A549 (cell line): ENCODE results near the gene PPP2R2D. TPM values are rescaled to one million over a fixed set of nuclear protein-coding genes. Genes with fewer than 3 reads are reported as not detected.

Source experiments
- ATAC-seq, 2 experiments: fragments of 200-7000 bp in 1 of 2; fragments of >200 bp in 1 of 2; cut with Nextera tagmentation in 1 of 2; cut with Tn5 transposase in 1 of 2; 3 replicates each; pipeline versions ENCODE4 v1.8.0 to v1.9.1; 2018 to 2020; ENCODE audit warnings: mild to moderate bottlenecking in 1 of 2, moderate library complexity in 1 of 2
- CTCF ChIA-PET: fragments of 300-600 bp; sonication (Branson Sonifier 250); formaldehyde crosslinking; extraction: SDS; loops from one replicate; lab custom pipeline; 2021; ENCODE audit warnings: antibody characterized with exemption, inconsistent platforms; lab: Yijun Ruan, JAX
- POLR2A ChIA-PET: fragments of 350-600 bp; formaldehyde crosslinking; extraction: SDS; loops from one replicate; lab custom pipeline; 2021; ENCODE audit warnings: antibody characterized with exemption, inconsistent platforms; lab: Yijun Ruan, JAX
- DNase-seq, 2 experiments: peaks; one replicate each; pipeline versions ENCODE4 v3.0.0 to v3.0.0-alpha.2; 2011 to 2016; ENCODE audit warnings: low read depth in 1 of 2, low spot score in 1 of 2
- FAIRE-seq: peaks from 2 replicates; lab custom pipeline; 2011; peaks lifted over from hg19 to GRCh38; lab: Jason Lieb, UNC
- H3K27ac ChIP-seq, 2 experiments: fragments of >200 bp; sonication (Bioruptor Twin); formaldehyde crosslinking; 3 replicates each; pipeline ENCODE4 v1.5.1; 2016 to 2017
- H3K4me1 ChIP-seq: fragments of >200 bp; sonication (Bioruptor Twin); formaldehyde crosslinking; 3 replicates; pipeline ENCODE4 v1.6.1; 2016
- H3K4me2 ChIP-seq: fragments of >200 bp; sonication (Bioruptor Twin); formaldehyde crosslinking; 3 replicates; pipeline ENCODE4 v1.6.1; 2016
- H3K4me3 ChIP-seq: fragments of >200 bp; sonication (Bioruptor Twin); formaldehyde crosslinking; 3 replicates; pipeline ENCODE4 v1.5.1; 2016
- H3K9me3 ChIP-seq: fragments of >200 bp; sonication (Bioruptor Twin); formaldehyde crosslinking; 3 replicates; pipeline ENCODE4 v1.6.1; 2016
- BHLHE40 ChIP-seq: IDR thresholded peaks from 2 replicates; pipeline ENCODE4 v1.6.1; 2012; ENCODE audit warnings: low read depth, low read length, inconsistent platforms
- CBX2 ChIP-seq: fragments of 200-600 bp; sonication (generic); IDR thresholded peaks from 2 replicates; pipeline ENCODE4 v1.6.1; 2016; ENCODE audit warnings: low read depth, mild to moderate bottlenecking, borderline replicate concordance
- E2F6 ChIP-seq: IDR thresholded peaks from 2 replicates; pipeline ENCODE4 v1.6.1; 2012; ENCODE audit warnings: low read depth, borderline replicate concordance
- EHF ChIP-seq: fragments of 250-450 bp; sonication (Bioruptor Pico); IDR thresholded peaks from 2 replicates; pipeline ENCODE4 v1.5.0; 2020; ENCODE audit warnings: mild to moderate bottlenecking
- ESRRA ChIP-seq: fragments of 150-350 bp; IDR thresholded peaks from 2 replicates; pipeline ENCODE4 v1.6.1; 2014; ENCODE audit warnings: mild to moderate bottlenecking, low read length, borderline replicate concordance
- FOSB ChIP-seq: fragments of 250-450 bp; sonication (Bioruptor Pico); IDR thresholded peaks from 2 replicates; pipeline ENCODE4 v1.5.0; 2020; ENCODE audit warnings: mild to moderate bottlenecking, moderate library complexity
- FOXS1 ChIP-seq: fragments of 250-450 bp; sonication (Bioruptor Pico); IDR thresholded peaks from 2 replicates; pipeline ENCODE4 v1.5.0; 2020; ENCODE audit warnings: mild to moderate bottlenecking, moderate library complexity
- HEYL ChIP-seq: fragments of 250-450 bp; sonication (Bioruptor Pico); IDR thresholded peaks from 2 replicates; pipeline ENCODE4 v1.8.0; 2021; ENCODE audit warnings: mild to moderate bottlenecking, moderate library complexity
- HOXA7 ChIP-seq: fragments of 250-450 bp; sonication (Bioruptor Pico); IDR thresholded peaks from 2 replicates; pipeline ENCODE4 v1.5.0; 2020; ENCODE audit warnings: mild to moderate bottlenecking, moderate library complexity
- JUN ChIP-seq, 2 experiments: fragments of >200 bp; sonication (Bioruptor Twin); formaldehyde crosslinking; IDR thresholded peaks; 2 replicates in 1 of 2; 3 replicates in 1 of 2; pipeline ENCODE4 v1.6.1; 2016 to 2017
- KDM5A ChIP-seq: fragments of 200-600 bp; sonication (generic); IDR thresholded peaks from 2 replicates; pipeline ENCODE4 v1.6.1; 2016; ENCODE audit warnings: antibody characterized with exemption, mild to moderate bottlenecking
- MAZ ChIP-seq: fragments of 150-350 bp; IDR thresholded peaks from 2 replicates; pipeline ENCODE4 v1.6.1; 2014; ENCODE audit warnings: antibody characterized with exemption, low read depth, low read length, borderline replicate concordance
- PBX3 ChIP-seq: IDR thresholded peaks from 2 replicates; pipeline ENCODE4 v1.6.1; 2012
- PHF8 ChIP-seq: fragments of 200-600 bp; sonication (generic); IDR thresholded peaks from 2 replicates; pipeline ENCODE4 v1.6.1; 2016; ENCODE audit warnings: low read depth, mild to moderate bottlenecking, antibody characterized with exemption, moderate library complexity, borderline replicate concordance
- POLR2AphosphoS2 ChIP-seq: conservative IDR thresholded peaks from 2 replicates; pipeline ENCODE4 v1.6.1; 2012; ENCODE audit warnings: low read length, improper control_type of control experiment, inconsistent platforms
- RFX5 ChIP-seq: fragments of 450-650 bp; IDR thresholded peaks from 2 replicates; pipeline ENCODE4 v1.7.1; 2014; ENCODE audit warnings: antibody characterized with exemption, mild to moderate bottlenecking, moderate library complexity
- SREBF2 ChIP-seq: fragments of 450-650 bp; IDR thresholded peaks from 2 replicates; pipeline ENCODE4 v1.6.1; 2014; ENCODE audit warnings: mild to moderate bottlenecking, moderate library complexity
- TFCP2L1 ChIP-seq: fragments of 250-450 bp; sonication (Bioruptor Pico); IDR thresholded peaks from 2 replicates; pipeline ENCODE4 v1.5.0; 2021; ENCODE audit warnings: mild to moderate bottlenecking
- TP53 ChIP-seq: fragments of 250-450 bp; sonication (Bioruptor Pico); IDR thresholded peaks from 2 replicates; pipeline ENCODE4 v1.5.0; 2021; ENCODE audit warnings: mild to moderate bottlenecking, moderate library complexity
- WGBS: methylation state at CpG from one replicate; pipeline ENCODE4 v1.1.6; 2017; ENCODE audit errors: missing lambda C conversion rate; 5-methylcytosine and 5-hydroxymethylcytosine counted together
- polyA plus RNA-seq, 4 experiments: library from polyadenylated mRNA; depleted of rRNA in 3 of 4; stranded (reverse); fragments of >200 nt; fragmentation: RNase III in 1 of 4; extraction: RNeasy Plus Mini Kit Qiagen cat#74134 plus additional on column Dnase treatment in 1 of 4; gene quantifications; 2 replicates in 3 of 4; 3 replicates in 1 of 4; pipeline ENCODE4 v1.2.3, GENCODE V29; 2011 to 2017
- TF ChIP-seq, protein P1 (sequence below): fragments of 200-600 bp; sonication (generic); IDR thresholded peaks from 2 replicates; pipeline ENCODE4 v1.6.1; 2016; ENCODE audit warnings: antibody characterized with exemption, mild to moderate bottlenecking, moderate library complexity

Gene PPP2R2D
- polyA plus RNA-seq, 2 of the 4 experiments (the other 2 are of a cell fraction), result 23.9 to 36.0 TPM

- no peak for FAIRE-seq
- CTCF ChIA-PET, result interaction anchor here (2.0 kb wide), 1 partner anchor 1683 kb away, joined by 5 read pairs; no protein-coding TSS in a partner anchor
- Histone ChIP-seq H3K4me3 (no peak overlapping the region), H3K4me1 (peaks cover 14% of the 10 kb centered on the region; the same call in 2 of the 3 replicates), H3K27ac (0 out of 6 replicates have a peak overlapping the region, but pooled peaks of 1 of the 2 experiments have one; percentile 50), H3K9me3 (no peaks in the 10 kb centered on the region; the same call in 2 of the 3 replicates), H3K4me2 (no peak overlapping the region)
- 69% methylated on average over 26 of the region's 27 CpGs for WGBS
- ATAC-seq, result no peak
- TF ChIP-seq BHLHE40 (no peak), RFX5 (no peak), HEYL (no peak), EHF (CRISPR knock-in tag) (no peak), TFCP2L1 (CRISPR knock-in tag) (no peak)
- TF ChIP-seq, protein P1, sequence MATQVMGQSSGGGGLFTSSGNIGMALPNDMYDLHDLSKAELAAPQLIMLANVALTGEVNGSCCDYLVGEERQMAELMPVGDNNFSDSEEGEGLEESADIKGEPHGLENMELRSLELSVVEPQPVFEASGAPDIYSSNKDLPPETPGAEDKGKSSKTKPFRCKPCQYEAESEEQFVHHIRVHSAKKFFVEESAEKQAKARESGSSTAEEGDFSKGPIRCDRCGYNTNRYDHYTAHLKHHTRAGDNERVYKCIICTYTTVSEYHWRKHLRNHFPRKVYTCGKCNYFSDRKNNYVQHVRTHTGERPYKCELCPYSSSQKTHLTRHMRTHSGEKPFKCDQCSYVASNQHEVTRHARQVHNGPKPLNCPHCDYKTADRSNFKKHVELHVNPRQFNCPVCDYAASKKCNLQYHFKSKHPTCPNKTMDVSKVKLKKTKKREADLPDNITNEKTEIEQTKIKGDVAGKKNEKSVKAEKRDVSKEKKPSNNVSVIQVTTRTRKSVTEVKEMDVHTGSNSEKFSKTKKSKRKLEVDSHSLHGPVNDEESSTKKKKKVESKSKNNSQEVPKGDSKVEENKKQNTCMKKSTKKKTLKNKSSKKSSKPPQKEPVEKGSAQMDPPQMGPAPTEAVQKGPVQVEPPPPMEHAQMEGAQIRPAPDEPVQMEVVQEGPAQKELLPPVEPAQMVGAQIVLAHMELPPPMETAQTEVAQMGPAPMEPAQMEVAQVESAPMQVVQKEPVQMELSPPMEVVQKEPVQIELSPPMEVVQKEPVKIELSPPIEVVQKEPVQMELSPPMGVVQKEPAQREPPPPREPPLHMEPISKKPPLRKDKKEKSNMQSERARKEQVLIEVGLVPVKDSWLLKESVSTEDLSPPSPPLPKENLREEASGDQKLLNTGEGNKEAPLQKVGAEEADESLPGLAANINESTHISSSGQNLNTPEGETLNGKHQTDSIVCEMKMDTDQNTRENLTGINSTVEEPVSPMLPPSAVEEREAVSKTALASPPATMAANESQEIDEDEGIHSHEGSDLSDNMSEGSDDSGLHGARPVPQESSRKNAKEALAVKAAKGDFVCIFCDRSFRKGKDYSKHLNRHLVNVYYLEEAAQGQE, result no peak
- POLR2A ChIA-PET, result no interaction called here
- DNase-seq, result no peak
These were observed 28.6 kb upstream of the PPP2R2D start for GRCh38 chr10:131872011-131872826.

DNA sequence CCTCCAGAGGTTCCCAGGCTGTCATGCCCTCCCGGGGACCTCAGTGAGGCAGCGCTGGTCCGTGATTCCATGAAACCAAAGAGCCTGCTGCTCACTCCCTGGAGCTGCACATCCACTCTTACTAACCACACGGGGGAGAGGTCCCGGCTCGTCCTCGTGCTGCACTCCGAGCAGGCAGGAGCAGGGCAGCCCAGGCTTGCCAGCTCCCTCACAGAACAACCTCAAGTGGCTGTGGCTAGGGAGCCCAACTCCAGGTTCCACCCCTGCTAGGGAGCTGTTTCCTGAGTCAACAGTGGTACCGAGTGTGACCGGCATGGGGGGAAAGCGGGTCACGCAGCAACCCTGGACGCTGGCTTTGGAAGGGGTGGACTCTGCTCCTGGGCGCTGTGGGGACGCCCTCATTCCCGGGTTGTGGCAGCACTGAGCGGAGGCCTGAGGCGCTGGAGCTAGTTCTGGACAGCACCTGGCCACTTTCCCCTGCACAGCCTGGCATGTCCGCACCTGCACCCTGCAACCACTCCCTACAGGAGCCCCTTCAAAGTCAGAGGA is 27.9 kb upstream of the PPP2R2D start:
- Histone ChIP-seq H3K27ac (no peak overlapping the region), H3K4me1 (peaks cover 14% of the 10 kb centered on the region; the same call in 2 of the 3 replicates)
- POLR2A ChIA-PET, result no interaction called here
- WGBS, result 82% methylated on average over 13 of the region's 19 CpGs
- DNase-seq, result no peak
- TF ChIP-seq JUN (IDR thresholded peaks at IDR 0.05) (no peak), TP53 (CRISPR knock-in tag) (no peak), E2F6 (no peak), ESRRA (no peak), SREBF2 (no peak), CBX2 (no peak), FOSB (CRISPR knock-in tag) (no peak), PBX3 (no peak), MAZ (no peak), FOXS1 (no peak), POLR2AphosphoS2 (no peak), KDM5A (no peak), PHF8 (no peak), HOXA7 (CRISPR knock-in tag) (no peak)
- TF ChIP-seq, all 56 proteins: peak for 0
- Histone ChIP-seq H3K9me3 (no peaks in the 10 kb centered on the region; the same call in 2 of the 3 replicates), H3K4me3 (no peak overlapping the region), H3K4me2 (no peak overlapping the region)
- FAIRE-seq (no peak), ATAC-seq (peak in 1 of 2 experiments; percentile 11; a peak in 2 of 6 replicates)
- CTCF ChIA-PET, result interaction anchor here (0.6 to 2.9 kb wide), 5 partner anchors 13 to 1682 kb away, joined by 3 to 23 read pairs (median 3); no protein-coding TSS in a partner anchor
